NK-92 treated with Interleukin-12 subunit alpha and Interleukin-12 subunit beta, amount 100 ng/mL, for 24 hours (cell line): ENCODE measurements around the gene RASD1.

Source experiments
- DNase-seq: peaks from one replicate; lab custom pipeline; 2025; lab: John Stamatoyannopoulos, UW

Gene RASD1

GRCh38 chr17:17496189-17497064 lies at the start of gene RASD1:
Gene RASD1, minus strand, starts transcription at chr17:17496395. Its CDS starts 214 bp downstream, at chr17:17496181.
- DNase-seq = no peak

GRCh38 chr17:17545984-17546383 lies 49.8 kb upstream of the RASD1 start:
- no peak for DNase-seq

DNA sequence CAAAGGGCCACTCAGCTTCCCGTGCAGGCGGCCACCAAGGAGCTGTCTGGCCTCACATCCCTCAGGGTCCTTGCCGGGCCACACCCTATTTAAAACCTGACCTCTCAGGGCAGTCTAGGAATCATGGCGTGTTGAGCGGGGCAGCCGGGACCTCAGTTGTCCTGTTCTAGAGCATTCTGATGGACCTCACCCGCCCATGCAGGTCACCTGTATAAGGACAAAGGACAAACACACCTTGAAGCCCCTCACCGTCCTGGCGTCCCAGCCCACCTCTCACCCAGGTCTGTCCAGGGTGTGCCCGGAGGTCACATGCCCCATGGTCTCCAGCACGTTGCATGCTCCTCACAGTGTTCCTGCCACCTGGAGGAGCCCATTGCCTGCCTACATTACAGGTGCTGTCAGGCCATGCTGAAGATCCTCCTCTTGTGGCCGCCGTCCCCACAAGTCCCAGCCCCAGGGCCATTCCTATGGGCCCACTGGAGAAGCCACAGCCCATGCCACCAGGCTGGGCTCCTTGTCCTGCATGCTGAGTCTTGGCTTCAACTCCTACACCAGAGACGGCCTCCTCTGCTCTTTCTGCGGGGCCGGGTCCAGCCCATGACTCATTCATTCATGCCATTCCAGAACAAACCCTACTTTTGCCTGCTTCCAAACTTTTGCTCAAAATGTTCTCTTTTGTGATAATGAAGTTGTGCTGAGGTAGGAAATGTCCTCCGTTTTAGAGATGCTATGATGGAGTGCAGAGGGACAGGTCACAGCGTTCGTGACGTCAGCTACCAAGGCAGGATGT lies 49.0 kb upstream of the RASD1 start:
- DNase-seq = no peak

DNA sequence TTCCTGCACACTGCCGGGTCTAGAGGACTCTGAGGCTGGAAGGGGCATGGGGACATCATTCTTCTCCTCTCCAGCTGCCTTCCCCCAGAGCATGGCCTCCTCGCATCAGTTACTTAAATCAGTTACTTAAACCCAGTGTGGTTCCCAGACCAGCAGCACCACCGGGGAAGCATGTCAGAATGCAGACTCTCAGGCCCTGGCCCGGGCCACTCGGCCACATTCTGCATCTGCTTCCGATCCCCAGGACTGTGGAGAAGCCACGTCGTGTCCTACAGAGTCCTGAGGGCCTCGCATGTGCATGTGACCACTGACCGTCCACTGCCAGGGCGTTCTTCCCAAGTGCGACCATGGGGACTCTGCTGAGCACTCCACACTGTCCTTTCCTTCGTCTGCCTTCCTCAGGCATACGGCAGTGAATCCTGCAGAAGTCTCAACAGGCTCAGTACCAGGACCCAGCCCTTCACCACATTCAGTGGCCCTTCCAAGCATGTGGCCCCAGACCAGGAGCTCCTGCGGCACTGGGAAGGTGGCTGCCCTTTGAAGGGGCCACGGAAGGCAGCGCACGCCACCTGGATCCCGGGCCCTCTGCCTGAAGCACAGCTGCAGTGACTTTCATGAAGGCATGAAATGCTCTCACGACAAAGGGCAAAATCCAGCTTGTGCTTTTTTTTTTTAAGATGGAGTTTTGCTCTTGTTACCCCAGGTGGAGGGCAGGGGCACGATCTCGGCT lies 46.9 kb upstream of the RASD1 start:
- no peak for DNase-seq

DNA sequence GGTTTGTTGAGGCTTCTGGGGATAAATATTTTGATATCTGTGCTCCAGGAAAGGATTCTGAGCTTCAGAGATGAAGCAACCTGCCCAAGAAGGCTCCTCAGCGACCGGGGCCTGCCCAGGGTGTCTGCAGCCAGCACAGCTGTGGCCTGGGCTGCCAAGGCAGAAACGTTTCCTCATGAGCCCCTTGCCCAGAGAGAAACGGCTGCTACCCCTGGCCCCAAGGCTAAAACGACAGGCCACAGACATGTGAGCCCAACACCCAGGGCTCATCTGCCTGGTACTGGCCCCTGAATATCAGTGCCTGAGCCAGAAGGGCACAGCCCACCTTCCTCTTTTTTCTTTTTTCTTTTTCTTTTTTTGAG lies 45.4 kb upstream of the RASD1 start:
- DNase-seq = no peak

- DNase-seq = no peak
Observed at GRCh38 chr17:17540935-17541639, 44.9 kb upstream of the RASD1 start.

DNA sequence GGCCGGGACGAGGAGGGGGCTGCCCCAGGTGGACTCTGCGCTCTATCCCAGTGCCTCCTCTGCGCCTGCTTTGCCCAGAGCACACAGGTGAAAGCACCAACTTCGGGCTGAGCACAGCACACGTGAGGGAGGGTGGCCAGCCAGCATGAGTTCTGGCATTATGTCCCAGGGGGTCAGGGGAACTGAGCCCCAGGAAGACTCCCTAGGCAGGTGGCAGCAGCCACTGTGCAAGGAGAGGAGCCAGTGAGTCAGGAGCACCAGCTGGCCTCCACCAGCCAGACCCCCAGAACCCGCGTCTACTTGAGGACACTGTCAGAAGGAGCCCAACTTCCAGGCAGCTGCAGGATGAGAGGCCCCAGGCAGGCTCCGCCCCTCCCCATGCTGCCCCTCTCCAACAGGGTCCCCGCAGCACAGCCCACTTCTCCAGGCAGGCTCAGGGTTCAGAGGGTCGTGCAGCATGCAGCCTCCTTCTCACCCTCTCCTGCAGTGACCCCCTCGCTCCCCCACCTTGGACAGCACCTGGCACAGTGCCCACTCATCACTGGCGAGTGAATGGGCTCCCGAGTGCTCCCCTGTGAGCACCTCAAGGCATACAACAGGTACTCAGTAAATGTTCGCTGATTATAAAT lies 44.2 kb upstream of the RASD1 start:
- DNase-seq = no peak

GRCh38 chr17:17539591-17539990 lies 43.4 kb upstream of the RASD1 start:
- DNase-seq = no peak

- no peak for DNase-seq
Observed at GRCh38 chr17:17538417-17539391, 42.5 kb upstream of the RASD1 start.

- no peak for DNase-seq
Observed at GRCh38 chr17:17537311-17538099, 41.3 kb upstream of the RASD1 start.

- no peak for DNase-seq
Observed at GRCh38 chr17:17536702-17537101, 40.5 kb upstream of the RASD1 start.

- DNase-seq = no peak
Observed at GRCh38 chr17:17535957-17536356, 39.8 kb upstream of the RASD1 start.

DNA sequence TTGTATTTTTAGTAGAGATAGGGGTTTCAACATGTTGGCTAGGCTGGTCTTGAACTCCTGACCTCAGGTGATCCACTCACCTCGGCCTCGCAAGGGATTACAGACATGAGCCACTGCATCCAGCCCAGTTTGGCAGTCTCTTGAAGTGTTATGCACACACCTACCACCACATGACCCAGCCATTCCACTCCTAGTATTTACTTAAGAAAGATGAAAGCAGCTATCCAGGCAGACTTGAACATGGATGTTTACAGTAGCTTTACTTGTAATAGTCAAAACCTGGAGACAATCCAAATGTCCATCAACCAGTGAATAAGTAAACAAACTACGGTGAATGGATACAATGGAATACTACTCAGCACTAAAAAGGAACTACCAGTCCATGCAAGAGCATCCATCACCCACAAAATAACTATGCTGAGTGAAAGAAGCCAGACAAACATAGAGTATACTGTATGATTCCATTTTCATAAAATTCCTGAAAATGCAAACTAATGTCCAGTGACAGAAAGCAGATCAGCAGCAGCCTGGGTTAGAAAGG lies 37.8 kb upstream of the RASD1 start:
- DNase-seq = no peak

GRCh38 chr17:17532991-17533390 lies 36.8 kb upstream of the RASD1 start:
- DNase-seq = no peak

DNA sequence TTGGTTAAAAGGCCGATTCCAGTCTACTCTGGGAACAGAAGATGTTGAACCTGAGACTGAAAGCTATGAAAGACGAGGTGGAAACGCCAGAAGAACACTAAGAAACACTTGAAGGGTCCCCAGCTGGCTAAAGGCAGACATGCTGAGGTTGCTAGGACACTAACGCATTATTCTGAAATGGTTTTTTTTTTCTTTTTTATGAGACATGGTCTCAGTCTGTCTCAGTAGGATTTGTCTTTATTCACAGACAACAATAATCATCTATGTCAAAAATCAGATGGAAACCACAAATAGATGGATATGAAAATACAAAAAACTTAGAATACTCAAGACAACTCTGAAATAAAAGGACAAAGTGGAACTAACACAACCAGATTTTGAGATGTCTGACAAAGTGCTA lies 35.0 kb upstream of the RASD1 start:
- no peak for DNase-seq

DNA sequence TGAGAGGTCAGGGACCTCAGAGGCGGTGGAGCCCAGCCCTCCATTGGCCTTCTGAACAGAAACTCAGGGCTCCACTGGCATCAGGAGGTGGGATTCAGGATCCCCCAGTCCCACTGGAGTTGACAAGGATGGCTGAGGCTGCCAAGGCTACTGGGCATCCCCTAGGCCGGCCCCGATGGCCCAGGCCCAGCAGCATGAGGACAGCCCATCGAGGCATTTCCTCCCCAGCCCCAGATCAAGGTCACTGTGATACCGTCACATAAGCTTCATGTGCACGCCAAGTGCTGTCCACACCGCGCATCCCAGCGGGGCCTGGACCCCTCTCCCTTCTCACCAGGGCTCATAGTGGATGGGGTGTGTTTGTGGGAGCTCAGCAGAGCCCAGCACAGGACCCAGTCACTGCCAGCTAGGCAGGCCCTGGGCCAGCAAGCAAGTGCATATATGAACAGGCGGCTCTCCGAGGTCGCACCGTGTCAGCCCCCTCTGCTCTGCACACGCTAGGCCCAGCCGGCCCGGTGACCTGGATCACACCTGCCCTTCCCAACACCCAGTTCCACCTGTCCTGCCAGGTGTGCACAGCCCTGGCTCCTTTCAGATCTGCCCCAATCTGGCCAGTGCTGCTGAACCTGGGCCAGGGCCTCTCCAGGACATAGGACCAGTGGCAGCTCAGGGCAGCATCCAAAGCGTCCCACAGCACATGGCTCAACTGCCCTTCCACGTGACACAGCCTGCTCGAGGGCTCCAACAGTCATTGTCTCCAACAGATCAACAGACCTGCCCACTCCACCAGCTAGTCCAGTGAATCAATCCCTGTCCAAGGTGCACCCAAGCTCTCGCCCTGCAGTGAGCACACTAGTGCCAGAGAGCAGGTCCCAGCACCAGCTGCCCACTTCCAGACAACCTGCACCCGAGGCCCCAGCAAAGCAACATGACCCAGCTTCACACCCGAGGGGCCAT lies 32.8 kb upstream of the RASD1 start:
- DNase-seq = no peak

GRCh38 chr17:17527956-17528500 lies 31.8 kb upstream of the RASD1 start:
- no peak for DNase-seq

DNA sequence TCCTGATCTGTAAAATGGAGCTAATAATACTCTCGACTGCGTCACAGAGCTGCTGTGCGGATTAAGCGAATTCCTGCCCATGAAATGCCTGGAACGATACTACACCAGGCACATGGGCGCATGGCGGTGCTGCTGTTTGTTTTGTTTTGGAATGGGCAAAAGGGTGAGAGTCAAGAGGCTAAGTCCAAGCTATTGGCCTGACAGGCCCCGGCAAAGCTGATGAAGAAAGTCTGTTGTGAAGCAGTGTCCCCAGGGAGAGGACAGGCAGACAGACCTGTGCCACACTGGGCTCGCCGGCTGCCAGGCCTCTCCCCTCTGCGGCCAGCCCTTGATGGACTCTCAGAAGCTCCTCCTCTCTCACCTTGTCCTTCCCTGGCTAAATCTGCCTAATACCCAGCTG lies 31.3 kb upstream of the RASD1 start:
- no peak for DNase-seq
